GM19438 (cell line): Measurements from ENCODE around the gene WDR54.

Source experiments
- ATAC-seq: cut with Tn5 transposase; IDR thresholded peaks from one replicate; pipeline ENCODE4 v1.9.1; 2021; ENCODE audit warnings: low read depth; ENCODE audit not compliant: unreplicated experiment

WDR54 gene, protein sequence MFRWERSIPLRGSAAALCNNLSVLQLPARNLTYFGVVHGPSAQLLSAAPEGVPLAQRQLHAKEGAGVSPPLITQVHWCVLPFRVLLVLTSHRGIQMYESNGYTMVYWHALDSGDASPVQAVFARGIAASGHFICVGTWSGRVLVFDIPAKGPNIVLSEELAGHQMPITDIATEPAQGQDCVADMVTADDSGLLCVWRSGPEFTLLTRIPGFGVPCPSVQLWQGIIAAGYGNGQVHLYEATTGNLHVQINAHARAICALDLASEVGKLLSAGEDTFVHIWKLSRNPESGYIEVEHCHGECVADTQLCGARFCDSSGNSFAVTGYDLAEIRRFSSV

DNA sequence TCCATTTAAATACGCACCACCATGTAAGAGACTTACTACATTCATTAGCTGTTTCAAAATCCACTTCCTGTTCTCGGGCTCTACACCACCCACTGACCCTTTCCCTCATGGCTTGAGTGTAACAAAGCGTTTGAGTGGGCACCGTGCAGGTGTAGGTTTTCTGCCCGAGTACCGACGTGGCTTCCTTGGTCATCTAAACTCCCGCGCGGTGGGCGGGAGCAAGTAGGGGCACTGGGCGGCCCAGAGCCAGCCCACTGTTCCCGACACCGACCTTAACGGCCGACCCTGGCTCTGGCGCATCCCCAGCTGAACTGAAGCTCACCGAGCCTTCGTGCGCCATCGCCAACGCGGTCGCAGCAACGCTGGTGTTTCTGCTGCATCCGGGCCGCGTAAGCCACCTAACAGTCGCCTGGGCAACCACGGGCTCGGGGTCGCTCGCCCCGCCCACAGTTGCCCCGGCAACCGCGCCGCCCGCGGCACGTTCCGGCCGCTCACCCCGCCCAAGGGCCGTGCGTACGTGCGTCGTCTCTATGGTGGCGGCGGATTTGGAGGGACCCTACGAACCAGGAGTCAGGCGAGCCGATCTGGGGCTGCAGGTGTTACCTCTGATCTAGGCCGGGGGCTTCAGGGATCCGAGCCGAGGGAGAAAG, at the start of gene WDR54, which contains the start of gene C2orf81:
WDR54 (plus strand) TSS at position 510 of the 650 bp plus-strand sequence. CDS start 424 bp downstream, outside the sequence.
C2orf81 (minus strand) TSS at position 399 of the 650 bp plus-strand sequence; CDS start at position 340, 59 bp downstream.
- ATAC-seq: peak; percentile 93

DNA sequence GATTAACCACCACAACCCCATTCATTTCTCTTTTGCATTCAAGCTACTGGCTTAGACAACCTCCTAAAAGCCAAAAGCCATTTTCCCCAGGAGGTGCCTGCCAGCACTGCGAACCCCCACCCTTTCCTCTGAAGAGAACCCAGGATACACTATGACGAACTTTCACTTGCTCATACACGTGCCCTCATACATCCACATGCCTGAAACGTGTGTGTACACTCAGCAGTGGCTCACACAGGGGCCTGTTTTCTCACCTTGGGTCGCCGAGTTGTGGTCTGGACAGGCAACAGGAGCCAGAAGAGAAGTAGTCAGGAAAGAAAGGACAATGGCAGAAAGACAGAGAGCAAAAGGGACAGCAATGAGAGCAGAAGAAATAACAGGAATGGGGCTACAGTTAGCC, 48.9 kb upstream of the WDR54 start:
- no peak for ATAC-seq

DNA sequence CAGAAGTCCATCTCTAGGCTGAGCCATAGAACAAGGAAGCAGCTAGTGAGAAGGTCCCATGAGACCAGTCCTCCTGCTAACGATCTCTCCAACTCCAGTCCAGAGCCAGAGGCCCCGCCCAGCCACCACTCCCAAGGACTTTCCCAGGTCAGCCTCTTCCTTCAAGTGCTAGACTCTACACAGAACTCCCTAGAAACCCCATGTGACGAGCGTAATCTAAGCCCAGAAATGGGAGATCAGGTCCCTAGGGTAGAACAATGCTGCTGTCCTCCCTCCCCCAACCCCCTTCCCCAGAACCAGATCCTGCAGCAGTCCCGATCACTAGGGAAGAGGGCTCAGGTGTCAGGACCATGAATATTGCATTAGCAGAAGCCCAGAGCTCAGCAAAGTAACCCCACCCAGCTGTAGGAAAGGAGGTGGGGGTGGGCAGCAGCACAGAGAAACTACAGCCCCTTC, 48.3 kb upstream of the WDR54 start:
- ATAC-seq: no peak

DNA sequence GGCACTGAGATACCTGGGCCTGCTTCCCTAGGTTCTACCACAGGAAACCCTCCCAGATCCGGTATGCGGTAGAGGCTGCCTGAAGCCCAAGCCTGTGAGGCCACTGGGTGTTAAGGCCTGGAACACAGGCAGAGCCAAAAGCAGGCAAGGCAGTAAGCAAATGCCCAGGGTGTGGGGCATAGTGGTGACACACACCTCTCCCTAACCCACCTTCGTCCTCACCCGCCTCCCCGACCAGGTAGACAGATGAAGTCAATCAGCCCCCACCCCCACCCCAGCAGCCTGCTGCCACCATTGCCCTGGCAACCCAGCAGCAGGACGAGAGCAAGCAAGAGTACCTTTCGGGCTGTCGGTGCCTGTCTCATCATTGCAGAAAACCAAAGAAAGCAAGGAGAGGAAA, 47.5 kb upstream of the WDR54 start:
- no peak for ATAC-seq

DNA sequence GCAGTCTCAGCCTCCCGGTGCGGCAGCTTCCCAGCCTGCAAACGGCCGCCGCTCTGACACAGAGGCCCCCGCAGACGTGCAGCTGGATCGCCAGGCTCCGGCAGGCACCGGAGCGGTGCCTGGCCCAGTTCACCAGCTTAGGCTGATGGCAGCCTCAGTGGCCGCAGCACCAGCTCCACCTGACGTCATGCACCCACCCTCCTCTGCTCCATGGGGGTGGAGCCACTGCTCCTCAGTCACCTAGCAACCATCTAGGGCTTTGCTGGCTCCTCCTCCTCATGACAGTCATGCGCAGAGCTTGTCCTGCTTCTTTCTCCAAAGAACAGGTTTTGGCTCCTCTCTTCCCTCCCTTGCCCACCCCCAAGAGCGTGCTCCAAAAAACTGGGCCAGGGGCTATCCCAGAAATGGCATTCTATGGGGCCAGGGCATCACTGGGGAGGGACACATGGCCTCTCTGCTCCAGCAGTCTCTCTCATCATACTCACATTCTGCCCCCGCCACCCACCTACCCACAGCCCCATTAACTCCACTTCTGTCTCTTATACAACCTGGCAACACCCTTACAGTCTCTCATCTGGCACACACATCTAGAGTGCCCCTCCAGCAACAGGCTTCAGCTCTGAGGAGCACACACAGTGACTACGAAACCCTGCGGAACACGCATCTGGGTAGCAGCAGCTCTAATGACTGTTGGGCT, 46.9 kb upstream of the WDR54 start:
- ATAC-seq: no peak

DNA sequence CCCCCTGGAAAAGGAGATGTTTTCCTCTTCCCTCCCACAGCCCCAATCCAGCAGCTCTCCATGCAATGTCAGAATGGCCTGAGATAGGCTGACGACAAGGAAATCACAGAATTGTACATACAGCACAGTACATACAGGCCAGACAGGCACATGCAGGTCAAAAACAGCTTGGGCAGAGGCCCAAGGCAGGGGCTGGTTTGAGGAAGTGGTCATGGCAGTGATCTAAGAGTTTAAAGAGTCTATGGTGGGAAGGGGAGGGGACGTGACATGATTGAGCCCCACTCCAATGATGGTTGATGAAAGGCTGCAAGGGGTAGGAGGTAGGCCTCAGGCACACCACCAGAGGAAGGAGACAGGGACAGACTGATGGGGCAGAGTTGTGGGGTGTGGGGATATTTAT, 45.7 kb upstream of the WDR54 start:
- ATAC-seq: no peak

DNA sequence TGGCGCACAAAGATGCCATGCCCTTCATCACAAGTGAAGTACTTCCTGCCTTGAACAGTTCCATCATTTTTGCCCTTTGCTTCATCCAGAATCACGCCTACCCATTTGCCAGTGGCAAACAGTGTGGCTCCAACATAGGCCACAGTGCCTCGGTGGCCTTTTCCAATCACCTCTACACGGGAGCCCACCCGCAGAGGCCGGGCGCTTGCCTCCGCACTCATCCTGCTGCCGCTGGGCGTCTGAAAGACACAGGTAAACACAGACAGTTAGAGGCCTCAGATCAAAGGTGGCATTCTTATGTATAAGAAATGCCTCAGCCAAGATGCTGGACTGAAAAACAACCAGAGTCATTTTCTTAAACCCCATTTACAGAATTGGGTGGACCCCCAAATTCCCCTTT, 43.5 kb upstream of the WDR54 start:
- ATAC-seq: no peak

DNA sequence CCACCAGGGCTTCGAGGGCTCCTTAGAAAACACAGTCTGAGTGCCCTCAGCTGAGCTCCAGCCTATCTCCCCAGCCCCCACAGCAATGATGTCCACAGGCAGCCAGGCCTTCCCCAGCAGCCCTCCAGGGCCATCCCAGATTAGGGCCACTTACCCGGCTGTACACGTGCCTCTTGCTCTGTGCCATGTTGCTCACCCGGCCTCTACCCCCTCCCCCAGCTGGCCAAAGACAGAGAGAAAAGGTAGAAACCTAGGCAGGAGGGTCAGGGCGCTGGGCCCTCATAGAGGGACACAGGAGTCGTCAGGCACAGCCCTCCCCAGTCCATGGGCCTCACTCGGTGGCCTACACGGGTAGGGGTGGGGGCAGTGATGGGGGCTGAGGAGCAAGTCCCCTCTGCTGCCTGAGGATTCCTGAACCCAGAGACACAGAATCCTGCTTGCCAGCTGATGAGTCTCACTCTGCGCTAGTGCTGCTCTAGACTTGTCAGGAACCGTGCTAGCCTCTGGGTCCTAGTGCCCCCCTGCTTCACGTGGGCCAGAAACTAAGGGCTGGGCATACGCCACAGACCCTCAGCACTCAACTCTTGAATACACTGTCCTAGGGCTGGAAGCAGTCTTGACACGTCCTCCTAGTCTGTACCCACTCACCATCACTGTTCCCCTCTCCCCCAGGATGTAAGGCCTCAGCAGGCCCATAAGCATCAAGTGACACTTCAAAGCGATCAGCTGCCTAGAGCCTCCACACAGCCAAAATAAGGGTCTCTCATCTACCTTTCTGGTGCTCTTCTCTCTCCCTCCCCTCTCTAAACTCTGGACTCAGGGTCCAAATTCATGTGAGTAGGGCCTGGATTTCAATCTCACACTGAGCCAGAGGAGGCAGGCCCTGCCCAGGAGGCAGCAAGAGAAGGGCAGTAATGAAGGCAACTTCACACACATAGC, 41.4 kb upstream of the WDR54 start, which contains the start of gene DCTN1:
DCTN1 (minus strand) TSS at position 461 of the 939 bp plus-strand sequence; CDS start at position 187, 274 bp downstream.
- ATAC-seq: no peak

DNA sequence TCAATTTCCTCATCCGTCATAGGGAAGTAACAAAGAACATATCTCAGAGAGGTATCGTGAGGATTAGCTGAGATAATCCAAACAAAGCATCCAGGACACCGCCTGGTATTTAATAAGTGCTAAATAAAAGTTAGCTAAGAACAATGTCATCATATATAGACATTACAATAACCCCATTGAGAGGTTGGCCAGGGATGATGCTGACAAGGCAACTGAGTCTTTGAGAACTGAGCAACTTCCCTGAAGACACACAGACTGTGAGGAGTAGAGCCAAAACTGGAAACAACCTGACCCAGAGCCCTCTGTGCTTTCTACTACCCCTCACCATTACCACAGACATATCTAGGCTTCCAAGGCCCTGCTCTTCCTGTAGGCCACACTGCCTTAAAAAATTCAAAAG, 39.8 kb upstream of the WDR54 start:
- no peak for ATAC-seq

DNA sequence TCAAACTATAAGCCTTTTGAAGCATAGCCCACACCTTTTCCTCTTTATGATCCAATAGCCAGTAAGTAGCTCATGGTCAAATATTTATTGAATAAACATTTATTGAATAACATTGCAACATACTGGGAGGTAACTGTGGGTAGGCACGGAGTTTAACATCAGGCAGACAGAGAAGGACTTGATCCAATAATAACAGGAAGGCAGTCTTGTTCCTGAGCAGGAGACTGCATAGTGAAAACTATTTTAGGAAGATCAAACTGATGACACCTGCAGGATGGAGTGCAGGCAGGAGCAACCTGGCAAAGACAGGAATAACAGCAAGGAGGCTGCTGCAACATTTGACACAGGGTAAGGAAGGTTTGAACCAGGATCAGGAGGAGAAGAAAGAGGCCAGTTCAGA, 38.3 kb upstream of the WDR54 start:
- no peak for ATAC-seq

DNA sequence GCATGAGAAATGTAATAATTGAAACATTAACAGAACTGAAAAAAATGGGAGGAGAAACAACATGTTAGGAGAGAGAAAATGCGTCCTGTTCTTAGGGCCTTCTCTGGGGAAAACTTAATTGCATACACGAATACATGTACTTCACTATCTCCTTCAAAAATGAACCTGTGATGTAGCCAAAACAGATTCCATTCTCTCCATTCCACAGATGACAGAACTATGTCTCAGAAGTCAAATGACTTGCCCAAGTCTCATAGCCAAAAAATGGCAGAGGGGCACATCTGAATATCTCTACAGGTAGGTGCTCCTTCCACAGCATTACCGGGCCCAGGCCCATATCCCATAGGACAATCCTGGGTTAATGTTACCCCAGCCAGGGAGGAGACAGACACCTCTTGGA, 37.5 kb upstream of the WDR54 start:
- ATAC-seq: no peak

DNA sequence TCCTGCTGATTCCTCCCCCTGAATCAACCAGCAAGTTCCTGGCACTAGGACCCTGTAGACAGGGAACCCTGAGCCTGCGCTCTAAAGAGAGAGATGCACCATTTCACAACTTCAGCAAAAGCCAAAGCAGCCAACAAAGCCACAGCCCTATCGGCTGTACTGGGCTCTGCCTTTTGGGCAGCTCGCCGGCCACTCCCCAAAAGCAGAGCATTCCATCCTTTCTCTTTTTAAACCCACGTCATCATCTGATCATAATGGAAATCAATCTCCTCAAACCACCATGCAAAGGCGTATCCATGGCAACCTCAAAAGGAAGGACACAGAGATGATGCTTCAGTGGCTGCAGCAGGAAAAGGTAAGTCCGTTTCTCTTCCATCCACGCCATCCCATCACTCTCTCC, 36.1 kb upstream of the WDR54 start:
- ATAC-seq: no peak

DNA sequence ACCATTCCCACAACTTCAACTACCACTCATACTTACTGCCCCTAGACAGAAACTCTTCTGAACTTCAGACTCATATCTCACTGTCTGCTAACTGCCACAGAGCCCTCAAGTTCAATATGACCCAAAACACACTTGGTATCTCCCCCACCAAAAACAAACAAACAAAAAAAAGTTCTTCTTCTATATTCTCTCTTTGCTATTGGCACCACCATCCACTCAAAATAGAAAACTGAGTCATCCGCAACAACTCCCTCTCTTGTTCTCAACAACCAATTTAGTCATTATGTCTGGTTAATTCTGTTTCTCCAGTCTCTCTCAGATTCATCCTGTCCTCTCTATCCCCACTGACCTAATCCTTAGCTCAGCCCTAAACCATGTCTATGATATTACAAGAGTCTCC, 34.2 kb upstream of the WDR54 start:
- ATAC-seq: no peak

DNA sequence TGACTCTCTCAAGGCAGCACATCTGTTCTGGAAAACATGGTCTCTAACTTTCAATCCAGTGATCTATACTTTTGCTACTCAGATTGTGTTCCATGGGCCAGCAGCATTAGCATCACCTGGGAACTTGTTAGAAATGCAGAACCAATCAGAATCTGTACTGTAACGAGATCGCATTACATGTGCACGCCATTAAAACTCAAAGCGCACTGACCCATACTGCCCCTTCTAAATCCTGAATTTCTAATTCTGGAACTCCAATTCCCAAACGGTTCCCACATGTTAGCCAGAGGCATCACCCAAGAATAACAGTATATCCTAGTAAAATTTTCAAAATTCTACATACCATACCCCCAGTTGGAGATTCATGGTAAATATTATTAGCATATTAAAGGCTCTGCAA, 30.9 kb upstream of the WDR54 start:
- no peak for ATAC-seq

DNA sequence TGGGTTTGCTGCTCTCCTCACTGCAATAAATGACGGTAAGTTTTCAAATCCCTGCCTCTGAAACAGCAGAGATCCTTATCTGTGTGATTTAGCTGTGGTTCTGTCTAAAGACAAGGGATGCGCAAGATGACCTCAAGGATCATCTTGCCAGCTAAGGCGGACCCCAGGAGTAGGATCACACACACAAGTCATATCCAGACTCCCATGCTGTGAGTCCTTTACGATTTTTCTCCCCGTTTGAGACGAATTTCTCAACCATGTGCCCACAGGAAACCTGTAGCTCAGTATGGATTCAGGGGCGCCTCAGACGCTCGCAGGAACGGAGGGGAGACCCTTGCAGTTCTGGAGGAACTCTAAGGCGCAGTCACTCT, 30.3 kb upstream of the WDR54 start:
- peak; percentile 44 for ATAC-seq

DNA sequence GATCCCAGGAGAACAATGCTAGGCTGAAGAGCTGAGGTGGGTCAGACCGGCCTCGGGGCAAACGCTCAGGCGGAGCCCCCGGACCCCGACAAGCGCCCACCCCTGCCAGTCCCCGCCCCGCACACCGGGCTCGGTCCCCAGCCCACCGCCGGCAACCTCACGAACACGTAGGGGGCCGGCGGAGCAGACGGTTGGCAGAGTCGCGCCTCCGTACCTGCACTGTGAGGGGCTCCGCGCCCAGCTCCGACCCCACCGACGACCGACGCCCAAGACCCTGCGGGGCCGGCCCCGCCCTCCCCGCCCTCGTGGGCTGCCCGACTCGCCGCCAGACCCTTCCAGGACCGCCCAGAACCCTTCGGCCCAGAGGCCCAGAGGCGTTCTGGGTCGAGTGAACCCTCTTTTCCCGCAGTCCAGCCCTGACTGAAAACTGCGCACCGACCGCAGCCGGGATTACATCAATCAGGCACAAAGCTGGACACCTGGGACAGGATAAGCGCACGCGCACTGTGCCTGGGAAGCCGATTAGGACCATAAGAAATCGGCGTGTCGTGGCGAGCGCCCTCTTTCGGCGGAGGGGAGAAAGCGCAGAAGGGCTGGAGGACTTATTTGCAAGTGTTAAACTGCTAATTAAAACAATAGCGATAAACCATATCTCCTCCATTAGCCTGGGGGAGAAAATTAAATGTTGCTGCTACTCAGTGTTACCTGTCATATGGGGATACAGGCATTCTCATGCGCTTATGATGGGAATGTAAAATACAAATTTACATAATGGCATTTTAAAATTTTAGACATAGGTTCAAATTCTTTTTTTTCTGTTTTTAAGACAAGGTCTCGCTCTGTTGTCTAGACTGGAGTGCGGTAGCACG, 29.7 kb upstream of the WDR54 start:
- peak; percentile 79 for ATAC-seq

DNA sequence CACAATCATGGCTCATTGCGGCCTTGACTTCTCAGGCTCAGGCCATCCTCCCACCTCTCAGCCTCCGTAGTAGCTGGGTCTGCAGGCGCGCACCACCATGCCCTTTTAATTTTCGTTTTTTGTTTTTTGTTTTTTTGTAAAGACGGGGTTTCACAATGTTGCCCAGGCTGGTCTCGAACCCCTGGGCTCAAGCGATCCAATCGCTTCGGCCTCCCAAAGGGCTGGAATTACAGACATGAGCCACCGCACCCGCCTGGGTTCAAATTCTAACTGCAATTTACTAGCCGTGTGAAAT, 29.1 kb upstream of the WDR54 start:
- ATAC-seq: no peak

DNA sequence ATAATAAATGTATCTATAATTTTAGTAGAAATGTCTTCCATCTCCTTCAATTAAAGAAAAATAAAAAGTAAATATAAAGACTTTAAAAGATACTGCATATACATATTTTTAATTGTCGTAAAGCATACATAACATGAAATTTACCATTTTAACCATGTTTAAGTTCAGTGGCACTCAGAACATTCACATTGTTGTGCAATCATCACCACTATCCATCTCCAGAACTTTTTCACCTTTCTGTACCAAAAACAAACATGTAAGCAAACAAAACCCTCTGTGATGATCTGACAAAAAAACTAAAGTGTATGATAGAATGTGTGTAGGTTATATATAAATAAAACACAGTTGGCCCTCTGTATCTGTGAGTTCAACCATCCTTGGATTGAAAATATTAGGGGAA, 28.0 kb upstream of the WDR54 start:
- ATAC-seq: no peak

DNA sequence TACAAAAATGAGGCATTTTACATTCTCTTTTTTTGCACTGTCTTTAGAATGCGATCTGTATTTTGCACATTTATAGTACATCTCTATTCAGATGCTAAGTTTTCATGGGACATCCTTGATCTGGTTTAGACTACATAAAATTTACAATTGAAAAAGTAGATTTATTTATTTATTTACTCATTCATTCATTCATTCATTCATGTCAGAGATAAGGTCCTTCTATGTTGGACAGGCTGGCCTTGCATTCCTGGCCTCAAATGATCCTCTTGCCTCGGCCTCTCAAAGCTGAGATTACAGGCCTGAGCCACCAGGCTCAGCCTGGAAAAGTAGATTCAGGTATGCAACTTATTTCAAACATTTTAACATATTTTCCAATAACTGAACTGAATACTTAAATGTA, 25.4 kb upstream of the WDR54 start:
- ATAC-seq: no peak

DNA sequence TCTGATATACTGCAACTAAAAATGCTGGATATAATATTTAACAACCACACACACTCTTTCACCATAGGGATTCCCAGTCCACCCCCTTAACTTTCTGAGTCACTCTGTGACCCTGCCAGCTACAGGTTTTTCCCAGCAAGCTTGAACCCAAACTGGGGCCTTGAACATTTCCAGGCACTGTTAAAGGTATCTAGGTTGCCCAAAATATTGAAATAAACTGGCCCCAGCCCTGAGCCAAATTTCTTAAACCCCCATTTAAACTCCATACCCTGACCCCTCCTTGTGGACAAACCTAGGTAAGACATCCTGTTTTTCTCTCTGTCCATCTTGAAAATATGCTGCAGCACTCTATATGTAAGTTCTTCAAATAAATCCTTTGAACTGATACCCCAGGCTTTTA, 21.7 kb upstream of the WDR54 start:
- no peak for ATAC-seq
